Cardiac muscle cell (in vitro differentiated cells and primary cell): ENCODE measurements around the gene SPTB. TPM values are rescaled to one million over a fixed set of nuclear protein-coding genes. Genes with fewer than 3 reads are reported as not detected.

Experiments used
- DNase-seq, 2 donors: peaks; one replicate each; pipeline versions ENCODE4 v3.0.0 to v3.0.0-alpha.2; 2010 to 2017; ENCODE audit warnings: low read depth in 1 of 2, low spot score in 1 of 2
- H3K27ac ChIP-seq: fragments of 200-600 bp; sonication (generic); 2 replicates; pipeline ENCODE4 v1.5.1; 2016
- H3K27me3 ChIP-seq: fragments of 200-600 bp; sonication (generic); 2 replicates; pipeline ENCODE4 v1.6.0; 2016; ENCODE audit warnings: control low read depth
- H3K36me3 ChIP-seq: fragments of 200-600 bp; sonication (generic); 2 replicates; pipeline ENCODE4 v1.5.1; 2016; ENCODE audit warnings: control low read depth
- H3K4me1 ChIP-seq: fragments of 200-600 bp; sonication (generic); 2 replicates; pipeline ENCODE4 v1.8.1; 2017; ENCODE audit warnings: low read depth, mild to moderate bottlenecking, mixed run types
- H3K4me3 ChIP-seq: fragments of 200-600 bp; sonication (generic); 2 replicates; pipeline ENCODE4 v1.5.1; 2016; ENCODE audit warnings: mild to moderate bottlenecking
- H3K9me3 ChIP-seq: fragments of 200-600 bp; sonication (generic); 2 replicates; pipeline ENCODE4 v1.5.1; 2017; ENCODE audit warnings: low read depth, mild to moderate bottlenecking, control low read depth
- CTCF ChIP-seq: IDR thresholded peaks from 2 replicates; pipeline ENCODE4 v1.5.1; 2012; ENCODE audit warnings: low read depth, mild to moderate bottlenecking, low read length
- polyA plus RNA-seq: library from polyadenylated mRNA; unstranded; fragments of >200 nt; fragmentation: Nextera tagmentation; extraction: Ambion mirVana; gene quantifications from 2 replicates; pipeline ENCODE4 v1.2.1, GENCODE V29; 2016
- total RNA-seq: library from RNA; depleted of rRNA; stranded (reverse); fragments of >200 nt; gene quantifications from 2 replicates; pipeline ENCODE4 v1.2.3, GENCODE V29; 2016

Gene SPTB
- total and polyA plus RNA-seq, 2 experiments from 2014 or later, result 9.2 to 9.9 TPM

- H3K27ac ChIP-seq, result no peak overlapping the region
- no peaks in the 10 kb centered on the region for H3K27me3 ChIP-seq
- no peaks in the 10 kb centered on the region for H3K36me3 ChIP-seq
- peaks cover 11% of the 10 kb centered on the region for H3K4me1 ChIP-seq
- H3K9me3 ChIP-seq, result no peaks in the 10 kb centered on the region
- no peak overlapping the region for H3K4me3 ChIP-seq
- DNase-seq, result no peak
- no peak for TF ChIP-seq CTCF
Measured at GRCh38 chr14:64773046-64773445, 106.7 kb downstream of the SPTB start.

GRCh38 chr14:64772397-64772950 lies 107.2 kb downstream of the SPTB start:
- Histone ChIP-seq H3K36me3 (no peaks in the 10 kb centered on the region), H3K4me3 (no peak overlapping the region), H3K27me3 (no peaks in the 10 kb centered on the region), H3K27ac (no peak overlapping the region), H3K9me3 (no peaks in the 10 kb centered on the region), H3K4me1 (peaks cover 5% of the 10 kb centered on the region)
- TF ChIP-seq CTCF, result no peak
- no peak for DNase-seq

GRCh38 chr14:64771161-64771560 lies 108.5 kb downstream of the SPTB start:
- H3K4me1 ChIP-seq, result no peaks in the 10 kb centered on the region
- H3K27ac ChIP-seq, result no peak overlapping the region
- no peak for DNase-seq
- H3K36me3 ChIP-seq, result no peaks in the 10 kb centered on the region
- no peak overlapping the region for H3K4me3 ChIP-seq
- TF ChIP-seq CTCF, result no peak
- H3K27me3 ChIP-seq, result no peaks in the 10 kb centered on the region
- no peaks in the 10 kb centered on the region for H3K9me3 ChIP-seq

- H3K4me1 ChIP-seq, result no peaks in the 10 kb centered on the region
- TF ChIP-seq CTCF, result no peak
- no peak overlapping the region for H3K4me3 ChIP-seq
- no peak for DNase-seq
- no peaks in the 10 kb centered on the region for H3K36me3 ChIP-seq
- H3K27me3 ChIP-seq, result no peaks in the 10 kb centered on the region
- no peak overlapping the region for H3K27ac ChIP-seq
- no peaks in the 10 kb centered on the region for H3K9me3 ChIP-seq
Measured at GRCh38 chr14:64770751-64771150, 109.0 kb downstream of the SPTB start.

GRCh38 chr14:64769096-64770020 lies 110.3 kb downstream of the SPTB start:
- TF ChIP-seq CTCF, result no peak
- DNase-seq, result no peak
- Histone ChIP-seq H3K36me3 (no peaks in the 10 kb centered on the region), H3K4me1 (peaks cover 3% of the 10 kb centered on the region), H3K27me3 (no peaks in the 10 kb centered on the region), H3K4me3 (no peak overlapping the region), H3K27ac (no peak overlapping the region), H3K9me3 (no peaks in the 10 kb centered on the region)
